ENCODE measurements around the gene KRT78.

KRT78 gene

DNA sequence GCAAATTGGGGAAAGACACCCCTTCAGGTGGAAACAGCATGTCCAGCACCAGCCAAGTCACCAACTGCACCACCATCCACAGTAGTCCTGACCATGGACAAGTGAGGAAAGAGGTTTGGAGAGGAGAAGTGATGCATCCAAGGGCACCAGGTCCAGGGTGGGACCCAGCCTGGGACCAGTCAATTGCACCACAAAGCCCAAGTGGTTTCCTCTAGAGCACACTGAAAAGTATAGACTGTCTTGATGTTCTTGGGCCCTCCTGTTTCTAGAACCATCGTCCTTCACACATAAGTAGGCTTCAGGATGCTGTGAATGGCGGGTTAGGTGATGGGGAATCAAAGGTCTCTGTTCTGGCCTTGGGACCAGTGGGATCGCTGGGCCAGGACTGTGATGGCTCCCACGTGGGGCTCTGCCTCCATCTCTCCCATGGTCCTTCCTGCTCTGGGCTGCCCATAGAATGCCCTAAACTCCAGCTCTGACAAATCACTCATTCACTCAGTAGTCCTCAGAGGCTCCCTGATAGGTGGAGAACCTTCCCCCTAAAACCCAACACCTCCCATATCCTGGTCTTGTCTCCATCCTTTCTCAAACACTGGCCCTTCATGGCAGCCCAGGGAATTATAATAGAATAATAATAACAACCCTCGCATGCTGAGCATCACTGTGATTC, 23.9 kb downstream of the KRT78 start:
- DNase-seq (ENCODE audit: low spot score), result no peak

DNA sequence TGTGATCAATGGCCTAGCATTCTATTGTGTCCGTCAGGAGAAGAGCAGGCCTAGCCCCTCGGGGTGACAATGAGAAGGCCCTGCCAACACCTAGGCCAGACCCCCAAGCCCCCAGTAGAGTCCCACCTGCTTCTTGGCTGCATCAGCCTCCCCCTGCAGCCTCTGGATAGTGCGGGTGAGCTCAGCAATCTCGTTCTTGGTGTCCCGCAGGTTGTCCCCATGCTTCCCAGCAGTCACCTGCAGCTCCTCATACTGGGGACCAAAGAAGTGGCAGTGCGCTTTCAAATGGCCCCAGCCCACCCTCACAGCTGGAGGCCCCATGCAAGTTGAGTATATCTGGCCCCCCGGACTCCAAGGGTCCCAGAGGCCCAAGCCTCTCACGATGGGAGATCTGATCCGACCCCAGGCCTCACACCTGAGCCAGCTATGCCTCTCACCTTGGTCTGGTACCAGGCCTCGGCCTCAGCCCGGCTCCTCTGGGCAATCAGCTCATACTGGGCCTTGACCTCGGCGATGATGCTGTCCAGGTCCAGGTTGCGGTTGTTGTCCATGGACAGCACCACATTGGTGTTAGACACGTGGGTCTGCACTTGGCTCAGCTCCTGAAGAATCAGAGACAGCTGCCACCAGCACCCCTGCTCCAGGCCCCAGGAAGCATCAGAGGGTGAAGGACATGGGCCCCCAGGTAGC, 24.9 kb downstream of the KRT78 start:
- no peak for DNase-seq (ENCODE audit: low spot score)

DNA sequence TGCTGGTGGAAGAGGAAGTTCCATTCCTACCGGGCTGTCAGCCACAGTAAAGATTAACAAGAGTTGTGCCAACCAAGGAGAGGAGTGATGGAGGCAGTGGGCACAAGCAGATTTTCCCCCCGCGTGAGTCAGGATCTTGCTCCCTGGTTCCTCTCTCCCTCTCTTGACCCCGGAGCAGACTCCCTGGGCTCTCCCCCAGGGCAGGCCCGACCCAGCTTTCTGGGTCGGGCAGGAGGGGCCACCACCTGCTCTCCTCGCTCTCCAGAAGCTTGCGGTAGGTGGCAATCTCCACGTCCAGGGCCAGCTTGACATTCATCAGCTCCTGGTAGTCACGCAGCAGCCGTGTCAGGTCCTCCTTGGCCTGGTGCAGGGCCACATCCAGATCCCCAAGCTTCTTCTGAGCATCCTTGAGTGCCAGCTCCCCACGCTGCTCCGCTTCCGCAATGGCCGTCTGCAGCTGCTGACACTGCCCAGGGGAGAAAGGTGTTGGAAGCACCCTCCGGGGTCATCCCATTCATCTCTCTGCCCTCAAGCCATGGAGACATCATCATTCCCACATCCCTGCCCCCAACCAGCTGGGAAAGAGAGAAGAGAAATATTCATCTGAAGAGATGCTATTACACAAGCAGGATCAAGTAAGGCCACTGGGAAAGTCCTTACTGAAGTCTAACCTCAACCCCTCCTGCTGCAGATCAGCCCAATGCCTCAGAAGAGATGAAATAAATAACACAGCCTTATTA, 25.9 kb downstream of the KRT78 start:
- no peak for DNase-seq (ENCODE audit: low spot score)

DNA sequence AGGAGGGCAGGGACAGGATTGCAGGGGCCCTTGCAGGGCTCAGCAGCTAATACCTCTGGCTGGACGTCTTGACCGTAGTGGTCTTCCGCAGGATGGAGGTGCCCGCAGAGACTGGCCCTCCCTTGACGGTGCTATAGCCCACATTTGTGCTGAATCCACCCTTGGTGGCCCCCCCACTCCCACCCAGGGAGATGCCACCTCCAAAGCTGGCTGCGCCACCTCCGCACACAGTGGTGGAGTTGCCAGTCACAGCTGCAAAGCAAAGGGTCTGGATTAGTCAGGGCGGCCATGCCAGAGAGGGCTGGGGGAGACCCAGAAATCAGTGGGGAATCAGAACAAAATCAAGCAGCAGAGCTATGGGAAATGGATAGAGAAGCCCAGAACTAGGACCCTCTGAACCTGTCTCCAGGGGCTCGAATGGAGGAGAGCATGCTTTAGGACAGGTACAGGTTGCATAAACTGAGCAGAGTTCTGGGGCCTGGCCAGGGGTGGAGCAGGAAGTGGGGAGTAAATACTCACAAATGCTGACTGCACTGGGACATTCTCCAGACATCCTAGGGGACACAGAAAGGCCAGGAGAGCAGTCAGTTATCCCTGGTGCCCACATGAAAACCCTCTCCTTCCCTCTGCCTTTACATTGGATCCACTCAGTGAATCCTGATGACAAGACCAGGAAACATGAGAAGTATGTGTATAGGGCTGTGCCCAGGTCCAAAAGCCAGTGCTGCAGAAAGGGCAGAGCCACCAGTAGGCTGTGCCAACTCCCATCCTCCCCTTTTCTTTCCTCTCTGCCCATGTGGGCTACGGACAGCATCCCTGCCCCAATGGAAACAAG, 26.8 kb downstream of the KRT78 start:
- no peak for DNase-seq (ENCODE audit: low spot score)

DNA sequence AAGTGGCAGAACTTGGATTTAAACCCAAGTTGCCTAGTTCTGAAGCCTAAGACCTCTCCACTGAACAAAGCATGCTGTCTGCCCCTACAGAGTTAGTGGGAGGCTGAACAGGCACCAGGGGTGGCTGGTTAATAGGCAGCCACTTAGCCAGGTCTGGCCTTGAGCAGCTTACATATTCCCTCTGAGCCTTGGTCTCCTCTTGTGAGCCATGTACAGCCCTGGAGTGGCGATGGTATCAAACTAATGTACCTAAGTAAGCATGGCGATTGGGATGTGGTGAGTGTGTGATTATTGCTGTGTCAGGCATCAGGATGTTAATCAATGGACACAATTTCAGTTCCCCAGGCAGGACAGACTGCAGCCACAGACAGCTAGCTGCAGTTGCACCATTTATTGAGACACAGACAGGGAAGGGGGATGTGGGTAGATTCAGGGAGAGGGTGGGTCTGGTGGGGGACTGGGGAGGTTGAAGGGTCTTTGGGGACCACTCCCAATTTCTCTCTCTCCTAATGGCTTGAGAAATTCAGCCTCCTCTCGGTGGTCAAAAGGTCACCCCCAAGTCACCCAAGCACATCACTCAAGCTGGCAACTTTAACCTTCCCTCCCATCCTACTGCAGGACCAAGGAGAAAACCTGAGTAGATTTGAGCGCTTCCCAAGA, 27.6 kb downstream of the KRT78 start:
- no peak for DNase-seq (ENCODE audit: low spot score)

DNA sequence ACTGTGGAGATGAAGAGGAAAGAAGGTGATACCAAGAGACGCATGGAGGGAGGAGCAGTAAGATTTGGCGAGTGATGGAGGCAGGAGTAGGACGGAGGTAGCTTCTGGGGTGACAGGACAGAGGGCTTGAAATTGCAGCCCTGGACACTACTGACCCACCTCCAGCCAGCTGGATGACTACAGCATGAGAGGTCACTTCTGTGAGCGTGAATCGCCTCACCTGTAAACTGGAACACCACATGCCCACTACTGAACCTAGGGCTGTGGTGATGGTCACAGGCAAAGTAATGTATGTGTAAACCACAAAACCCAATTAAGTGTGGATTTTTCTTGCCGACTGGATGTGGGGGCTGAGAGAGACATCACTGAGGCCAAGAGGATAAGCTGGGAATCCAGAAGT, 28.3 kb downstream of the KRT78 start:
- DNase-seq (ENCODE audit: low spot score), result no peak

DNA sequence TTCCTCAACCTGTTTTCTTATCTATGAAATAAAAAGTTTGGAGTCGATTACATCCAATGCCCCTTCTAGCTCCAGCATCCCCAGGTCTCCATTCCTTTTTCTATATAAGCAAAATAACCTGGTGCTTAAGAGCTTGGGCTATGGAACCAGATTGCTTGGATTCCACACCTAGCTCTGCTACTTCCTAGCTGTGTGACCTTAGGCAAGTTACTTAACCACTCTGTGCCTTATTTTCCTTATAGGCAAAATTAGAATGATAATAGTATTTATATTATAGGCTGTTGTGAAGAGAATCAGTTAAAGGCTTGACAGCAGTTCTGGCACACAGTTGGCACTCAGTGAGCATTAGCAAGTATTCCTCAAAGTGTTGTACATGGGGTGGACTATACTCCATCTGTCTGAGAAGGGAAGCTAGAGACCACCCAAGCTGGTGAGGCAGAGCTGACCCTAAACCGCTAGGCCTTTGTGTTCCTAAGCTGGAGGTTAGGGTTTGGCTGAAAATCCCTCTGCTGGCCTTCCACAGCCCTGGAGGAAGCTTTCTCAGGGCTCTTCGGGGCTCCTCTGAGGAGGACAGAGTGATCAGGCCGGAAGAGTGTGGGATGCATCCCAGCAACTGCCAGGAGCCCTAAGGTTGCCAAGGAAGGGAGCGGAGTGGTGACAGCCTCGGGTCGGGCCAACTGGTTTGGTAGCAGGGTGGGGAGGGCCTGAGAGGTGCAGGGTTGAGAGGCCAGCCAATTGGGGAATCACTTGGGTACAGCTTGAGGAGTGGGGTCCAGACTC, 28.9 kb downstream of the KRT78 start:
- DNase-seq (ENCODE audit: low spot score), result no peak

DNA sequence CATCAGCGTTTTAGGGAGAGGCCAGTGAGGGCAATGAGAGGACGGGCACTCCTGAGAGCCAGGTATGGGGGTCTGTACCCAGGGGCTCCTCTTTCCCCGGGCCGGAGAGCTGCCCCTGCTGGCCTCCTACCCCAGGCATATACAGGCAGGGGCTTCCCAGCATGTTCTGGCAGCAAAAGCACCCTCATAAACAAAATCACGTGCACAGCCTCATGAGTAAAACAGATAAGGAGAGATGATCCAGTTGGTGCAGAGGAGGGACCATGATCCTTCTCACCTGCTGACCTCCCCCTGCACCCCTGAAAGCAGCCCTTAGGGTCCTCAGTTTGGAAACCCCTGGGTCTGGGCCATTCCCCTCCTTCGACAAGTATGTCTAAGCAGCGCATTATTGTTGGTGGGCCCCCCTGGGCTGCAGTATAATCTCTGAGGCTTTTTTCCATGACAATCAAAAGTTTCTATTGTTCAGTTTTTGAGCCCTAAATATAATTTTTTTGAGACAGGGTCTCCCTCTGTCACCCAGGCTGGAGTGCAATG, 29.8 kb downstream of the KRT78 start:
- DNase-seq (ENCODE audit: low spot score), result no peak

DNA sequence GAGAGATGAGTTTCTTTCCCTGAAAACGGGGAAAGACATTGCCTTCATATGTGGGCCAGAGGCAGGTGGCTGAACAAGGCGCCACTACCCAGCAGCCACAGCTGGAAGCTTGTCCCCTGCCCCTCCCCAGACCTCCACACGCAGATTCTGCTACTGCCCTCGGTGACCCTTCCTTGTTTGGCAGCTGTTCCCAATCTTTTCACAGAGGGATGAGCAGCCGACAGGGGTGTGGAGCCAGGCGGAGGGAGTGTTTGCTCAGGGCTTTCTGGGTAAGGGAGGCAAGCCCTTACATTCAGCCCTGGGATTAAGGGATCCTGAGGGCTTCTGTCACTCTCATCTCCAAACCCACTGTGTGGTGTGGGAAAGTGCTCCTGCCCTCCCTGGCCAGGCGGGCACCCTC, 30.4 kb downstream of the KRT78 start:
- DNase-seq (ENCODE audit: low spot score), result no peak

DNA sequence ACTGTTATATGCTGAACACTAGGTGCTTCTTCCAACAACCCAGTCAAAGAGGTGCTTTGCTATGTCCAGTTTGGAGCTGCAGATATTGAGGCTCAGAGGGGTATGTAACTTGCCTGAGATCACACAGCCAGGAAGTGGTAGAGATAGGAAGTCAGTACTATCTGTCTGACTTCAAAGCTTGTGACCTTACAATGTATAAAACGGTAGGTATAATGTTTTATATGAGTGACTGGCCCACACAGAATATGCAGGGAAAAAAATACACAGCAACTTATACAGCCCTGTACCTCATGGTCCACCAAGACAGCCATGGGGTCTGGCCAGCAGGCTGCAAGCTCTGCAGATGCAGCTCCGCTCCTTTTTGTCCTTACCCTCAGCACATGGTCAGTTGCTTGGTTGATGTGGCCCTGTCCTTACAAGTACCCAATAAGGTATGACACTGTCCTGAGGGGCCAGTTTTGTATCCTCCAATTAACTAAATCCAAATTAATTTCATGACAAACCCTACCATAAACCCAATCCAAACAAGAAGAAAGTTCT, 31.0 kb downstream of the KRT78 start:
- DNase-seq (ENCODE audit: low spot score), result no peak

DNA sequence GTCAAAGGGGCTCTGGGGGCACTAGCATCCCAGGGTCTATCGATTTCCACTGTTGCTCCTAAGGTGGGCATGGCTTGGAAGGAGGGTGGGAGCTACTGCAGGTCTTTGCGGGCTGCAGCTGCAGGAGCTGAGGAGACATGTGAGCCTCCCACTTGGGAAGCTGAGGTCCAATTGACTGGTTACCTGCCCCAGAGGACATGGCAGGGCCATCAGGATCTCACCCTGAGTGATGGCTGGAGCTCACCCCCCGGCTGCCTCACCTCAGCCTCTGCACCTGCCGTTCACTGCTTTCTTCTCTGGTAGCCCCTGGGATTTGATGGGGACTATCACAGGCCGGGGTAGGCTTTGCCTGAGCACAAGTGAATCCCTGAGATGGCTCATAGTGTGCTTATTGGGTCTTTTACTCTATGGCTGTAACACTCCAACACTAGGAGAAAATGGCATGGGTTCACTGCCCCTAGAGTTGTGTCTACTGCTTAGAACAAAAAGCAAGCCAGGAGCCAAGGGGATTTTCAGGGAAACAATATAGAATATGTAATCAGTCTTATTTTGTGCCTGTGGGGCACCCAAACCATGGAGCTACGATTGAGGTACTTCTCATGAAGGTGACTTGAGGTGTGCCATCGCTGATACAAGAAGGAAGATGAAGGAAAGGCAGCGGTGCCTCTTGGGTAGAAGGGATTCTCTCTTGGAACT, 31.6 kb downstream of the KRT78 start:
- DNase-seq (ENCODE audit: low spot score), result no peak

DNA sequence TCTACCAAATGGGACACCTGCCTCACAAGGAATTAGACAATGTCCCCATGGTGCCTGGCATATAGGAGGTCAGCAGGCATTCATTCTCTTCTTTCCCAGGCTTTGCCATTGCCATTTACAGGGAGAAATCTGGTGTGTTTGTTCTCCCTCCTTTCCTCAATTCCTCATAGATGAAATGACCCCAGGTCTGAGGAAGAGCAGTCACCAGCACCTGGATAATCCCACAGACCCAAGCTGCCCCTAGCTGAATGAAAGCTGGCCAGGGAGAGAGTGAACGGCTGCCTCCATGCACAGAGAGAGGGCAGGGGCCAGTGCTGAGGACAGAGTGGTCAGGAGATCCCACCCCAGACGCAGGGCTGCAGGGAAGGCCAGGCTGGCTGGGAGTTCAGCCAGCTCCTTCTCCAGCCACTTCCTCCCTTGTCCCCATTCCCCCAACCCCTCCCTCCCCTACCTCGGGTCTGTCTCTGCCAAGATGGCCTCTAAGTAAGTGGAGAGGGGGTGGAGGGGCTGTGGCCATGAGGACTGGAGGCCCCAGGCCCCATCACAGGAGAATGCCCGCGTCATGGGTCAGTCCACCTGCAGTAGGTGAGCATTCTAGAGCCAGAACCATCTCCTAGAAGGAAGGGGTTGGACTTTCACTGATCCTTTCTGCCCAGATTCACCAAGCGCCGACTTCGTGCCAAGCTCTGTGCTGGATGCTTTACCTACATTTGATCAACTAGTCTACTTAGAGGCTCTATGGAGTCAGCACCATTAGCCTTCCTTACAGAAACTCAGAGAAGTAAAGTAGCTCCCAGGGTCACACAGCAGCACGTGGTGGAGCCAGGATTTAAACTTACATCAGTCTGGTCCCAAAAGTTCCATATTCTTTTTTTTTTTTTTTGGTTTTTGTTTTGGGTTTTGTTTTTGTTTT, 32.9 kb downstream of the KRT78 start:
- no peak for DNase-seq (ENCODE audit: low spot score)

DNA sequence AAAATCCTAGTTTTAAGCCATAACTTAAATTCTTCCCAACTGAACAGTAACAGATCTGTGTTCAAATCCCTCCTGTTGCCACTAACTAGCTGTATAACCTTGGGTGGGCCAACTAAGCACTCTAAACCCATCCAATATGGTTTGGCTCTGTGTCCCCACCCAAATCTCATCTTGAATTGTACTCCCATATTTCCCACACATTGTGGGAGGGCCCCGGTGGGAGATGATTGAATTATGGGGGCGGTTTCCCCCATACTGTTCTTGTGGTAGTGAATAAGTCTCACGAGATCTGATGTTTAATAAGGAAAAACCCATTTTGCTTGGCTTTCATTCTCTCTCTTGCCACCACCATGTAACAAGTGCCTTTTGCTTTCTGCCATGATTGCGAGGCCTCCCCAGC, 33.6 kb downstream of the KRT78 start:
- no peak for DNase-seq (ENCODE audit: low spot score)

DNA sequence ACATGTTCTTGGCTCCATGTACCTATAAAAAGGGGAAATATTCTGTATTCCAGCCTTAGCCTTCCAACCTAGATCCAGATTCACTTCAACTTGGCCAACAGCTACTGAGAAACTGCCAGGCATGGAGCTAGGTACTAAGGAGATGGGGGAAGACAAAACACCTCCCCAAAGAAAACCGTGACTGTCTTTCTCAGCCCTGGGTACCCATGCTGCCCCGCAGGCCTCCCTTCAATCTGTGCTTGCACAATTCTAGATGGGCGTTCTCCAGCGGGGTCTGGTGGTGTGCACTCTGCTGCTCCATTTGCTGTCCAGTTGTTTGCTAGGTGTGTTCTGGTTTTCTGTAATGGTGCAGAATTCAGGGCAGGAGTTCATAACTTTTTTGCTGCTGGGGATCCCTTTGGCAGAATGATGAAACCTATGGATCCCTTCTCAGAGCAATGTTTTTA, 34.1 kb downstream of the KRT78 start:
- DNase-seq (ENCODE audit: low spot score), result no peak

DNA sequence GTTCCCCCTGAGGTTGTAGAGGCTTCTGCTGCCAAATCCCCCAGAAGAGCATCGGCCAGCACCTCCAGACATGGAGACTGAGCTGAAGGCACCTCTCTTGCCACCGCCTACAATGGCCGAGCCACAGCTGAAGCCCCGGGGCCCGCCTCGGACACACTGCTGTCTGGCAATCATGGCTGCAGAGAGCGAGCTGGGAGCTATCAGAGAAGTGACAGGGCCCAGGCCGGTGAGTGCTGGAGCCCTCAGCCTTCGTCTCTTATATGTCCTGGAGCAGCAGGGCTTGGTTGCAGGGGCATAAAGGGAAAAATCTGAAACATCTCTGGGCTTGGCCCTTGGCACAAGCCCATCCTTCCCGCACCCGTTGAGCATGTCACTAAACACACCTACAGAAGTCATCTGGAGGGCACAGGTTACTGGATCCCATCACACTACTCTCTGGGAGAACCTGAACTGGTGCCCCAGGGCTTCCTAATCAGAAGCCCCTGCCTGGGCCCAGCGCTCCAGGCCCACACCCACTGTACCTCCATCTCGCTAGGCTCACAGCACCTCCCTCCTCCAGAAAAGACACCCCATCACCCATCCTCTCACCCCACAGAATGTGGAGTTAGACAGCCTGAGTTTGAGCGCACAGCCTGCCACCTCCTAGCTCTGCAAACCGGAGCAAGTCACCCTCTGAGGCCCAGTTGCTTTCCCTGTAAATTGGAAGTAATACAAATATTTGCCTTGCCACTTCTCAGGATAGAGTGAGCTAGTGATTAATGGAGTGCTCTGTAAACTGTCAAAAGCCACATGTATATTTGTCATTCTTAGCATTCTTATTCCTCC, 34.7 kb downstream of the KRT78 start, which contains the start of gene KRT4:
Gene KRT4, minus strand, starts transcription at position 232 of the 825 bp plus-strand sequence. Its CDS starts 58 bp downstream, at position 174.
- DNase-seq (ENCODE audit: low spot score), result no peak

DNA sequence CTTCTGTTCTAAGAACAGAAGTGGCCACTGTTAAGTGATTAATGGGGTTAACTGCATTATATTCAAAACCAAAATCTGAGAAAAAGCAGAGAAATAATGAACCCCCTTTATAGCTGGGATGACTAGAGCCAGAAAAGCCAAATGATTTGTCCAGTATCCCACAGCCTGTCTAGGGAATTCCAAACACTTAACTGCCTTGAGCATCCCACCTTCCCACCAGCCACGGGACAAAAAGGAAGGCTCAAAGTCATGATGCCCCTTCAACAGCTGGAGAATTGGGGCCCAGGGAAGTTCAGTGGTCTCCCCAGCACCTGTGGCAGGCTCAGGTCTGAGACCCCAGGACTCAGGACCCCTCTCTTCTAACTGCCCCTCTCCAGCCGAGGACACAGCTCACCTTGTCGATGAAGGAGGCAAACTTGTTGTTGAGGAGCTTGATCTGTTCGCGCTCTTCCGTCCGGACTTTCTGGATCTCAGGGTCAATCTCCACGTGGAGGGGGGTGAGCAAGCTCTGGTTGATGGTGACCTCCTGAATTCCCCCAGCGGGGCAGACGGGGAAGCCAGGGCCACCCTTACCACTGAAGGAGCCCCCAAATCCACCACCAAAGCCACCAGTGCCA, 35.5 kb downstream of the KRT78 start:
- no peak for DNase-seq (ENCODE audit: low spot score)

DNA sequence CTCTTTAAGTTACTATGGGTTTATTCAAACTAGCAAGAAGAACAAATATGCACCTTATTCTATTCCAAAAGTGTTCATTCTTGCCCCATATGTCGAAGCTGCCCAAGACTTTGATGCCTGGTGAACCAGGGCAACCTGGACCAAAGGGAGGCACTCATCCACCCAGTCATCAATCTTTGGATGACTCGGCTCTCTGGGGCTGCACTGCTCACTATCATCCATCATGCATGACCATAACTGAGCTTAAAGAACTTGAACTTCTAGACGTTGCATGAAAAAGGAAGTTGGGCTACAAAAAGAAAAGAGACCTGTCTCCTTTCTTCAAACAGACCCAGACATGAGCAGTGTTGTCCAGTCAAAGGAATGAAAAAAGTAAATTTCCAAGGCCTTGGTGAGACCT, 36.0 kb downstream of the KRT78 start:
- no peak for DNase-seq (ENCODE audit: low spot score)
